Measurements from ENCODE around the gene HSPA1L. TPM values are rescaled to one million over a fixed set of nuclear protein-coding genes. Genes with fewer than 3 reads are reported as not detected.

Gene HSPA1L
- total and polyA plus RNA-seq, 2 donors from 2014 or later, result 1.7 to 2.3 TPM

DNA sequence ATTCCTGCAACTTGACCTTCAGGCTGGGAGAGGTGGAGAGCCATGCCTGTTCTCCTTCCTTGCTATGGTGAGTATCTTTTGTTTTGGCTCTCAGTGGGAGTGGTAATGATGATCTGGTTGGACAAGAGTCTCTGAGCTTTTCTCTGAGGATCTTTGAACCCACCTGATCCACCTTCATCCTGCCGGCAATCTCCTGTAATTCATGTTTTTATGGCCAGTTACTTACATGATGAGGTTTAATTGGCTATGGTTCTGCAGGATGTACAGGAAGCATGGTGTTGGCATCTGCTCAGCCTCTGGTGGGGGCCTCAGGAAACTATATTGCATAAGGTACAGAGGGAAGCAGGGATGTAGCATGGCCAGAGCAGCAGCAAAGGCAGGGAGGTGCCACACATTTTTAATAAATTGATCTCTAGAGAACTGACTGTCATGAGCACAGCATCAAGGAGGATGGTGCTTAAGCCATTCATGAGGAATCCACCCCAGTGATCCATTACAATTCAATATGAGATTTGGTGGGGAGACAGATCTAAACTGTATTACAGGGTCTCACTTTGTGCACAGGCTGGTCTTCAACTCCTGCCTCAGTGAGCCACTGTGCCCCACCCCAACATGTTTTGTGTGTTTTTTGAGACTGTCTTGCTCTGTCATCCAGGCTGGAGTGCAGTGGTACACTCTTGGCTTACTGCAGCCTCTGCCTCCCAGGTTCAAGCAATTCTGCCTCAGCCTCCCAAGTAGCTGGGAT, 22.5 kb upstream of the HSPA1L start:
- Histone ChIP-seq H3K27me3 (ENCODE audit: control insufficient read depth, insufficient read depth, low read length) (no peaks in the 10 kb centered on the region), H3K4me3 (ENCODE audit: low read length in 3 of 3) (peak overlapping the region; percentile 43 to 95 (median 57)), H3K4me1 (ENCODE audit: control insufficient read depth in 2 of 3, insufficient read depth in 2 of 3, low read depth in 1 of 3, low read length in 3 of 3) (peaks cover 4 to 21% (median 17%) of the 10 kb centered on the region in 3 donors), H3K9ac (ENCODE audit: low read length in 3 of 3) (peak overlapping the region in 2 of 3 donors; percentile 23 to 95), H3K36me3 (ENCODE audit: control insufficient read depth in 2 of 3, insufficient read depth in 3 of 3, low read length in 3 of 3) (peaks cover 5 to 16% (median 16%) of the 10 kb centered on the region in 3 donors), H3K27ac (ENCODE audit: low read depth in 2 of 2, low read length in 2 of 2) (peak overlapping the region in 1 of 2 donors; percentile 62), H3K9me3 (ENCODE audit: control insufficient read depth in 2 of 3, insufficient read depth in 1 of 3, low read length in 3 of 3) (no peaks in the 10 kb centered on the region)
- intact Hi-C loops (cut with DNase I), result no loop called here
- TF ChIP-seq, protein P1, sequence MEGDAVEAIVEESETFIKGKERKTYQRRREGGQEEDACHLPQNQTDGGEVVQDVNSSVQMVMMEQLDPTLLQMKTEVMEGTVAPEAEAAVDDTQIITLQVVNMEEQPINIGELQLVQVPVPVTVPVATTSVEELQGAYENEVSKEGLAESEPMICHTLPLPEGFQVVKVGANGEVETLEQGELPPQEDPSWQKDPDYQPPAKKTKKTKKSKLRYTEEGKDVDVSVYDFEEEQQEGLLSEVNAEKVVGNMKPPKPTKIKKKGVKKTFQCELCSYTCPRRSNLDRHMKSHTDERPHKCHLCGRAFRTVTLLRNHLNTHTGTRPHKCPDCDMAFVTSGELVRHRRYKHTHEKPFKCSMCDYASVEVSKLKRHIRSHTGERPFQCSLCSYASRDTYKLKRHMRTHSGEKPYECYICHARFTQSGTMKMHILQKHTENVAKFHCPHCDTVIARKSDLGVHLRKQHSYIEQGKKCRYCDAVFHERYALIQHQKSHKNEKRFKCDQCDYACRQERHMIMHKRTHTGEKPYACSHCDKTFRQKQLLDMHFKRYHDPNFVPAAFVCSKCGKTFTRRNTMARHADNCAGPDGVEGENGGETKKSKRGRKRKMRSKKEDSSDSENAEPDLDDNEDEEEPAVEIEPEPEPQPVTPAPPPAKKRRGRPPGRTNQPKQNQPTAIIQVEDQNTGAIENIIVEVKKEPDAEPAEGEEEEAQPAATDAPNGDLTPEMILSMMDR (IDR thresholded peaks at IDR 0.05; ENCODE audit: borderline replicate concordance, extremely low read depth, insufficient read depth), result no peak
- FAIRE-seq, result no peak
- DNase-seq, result peak in 1 of 5 donors; percentile 22

DNA sequence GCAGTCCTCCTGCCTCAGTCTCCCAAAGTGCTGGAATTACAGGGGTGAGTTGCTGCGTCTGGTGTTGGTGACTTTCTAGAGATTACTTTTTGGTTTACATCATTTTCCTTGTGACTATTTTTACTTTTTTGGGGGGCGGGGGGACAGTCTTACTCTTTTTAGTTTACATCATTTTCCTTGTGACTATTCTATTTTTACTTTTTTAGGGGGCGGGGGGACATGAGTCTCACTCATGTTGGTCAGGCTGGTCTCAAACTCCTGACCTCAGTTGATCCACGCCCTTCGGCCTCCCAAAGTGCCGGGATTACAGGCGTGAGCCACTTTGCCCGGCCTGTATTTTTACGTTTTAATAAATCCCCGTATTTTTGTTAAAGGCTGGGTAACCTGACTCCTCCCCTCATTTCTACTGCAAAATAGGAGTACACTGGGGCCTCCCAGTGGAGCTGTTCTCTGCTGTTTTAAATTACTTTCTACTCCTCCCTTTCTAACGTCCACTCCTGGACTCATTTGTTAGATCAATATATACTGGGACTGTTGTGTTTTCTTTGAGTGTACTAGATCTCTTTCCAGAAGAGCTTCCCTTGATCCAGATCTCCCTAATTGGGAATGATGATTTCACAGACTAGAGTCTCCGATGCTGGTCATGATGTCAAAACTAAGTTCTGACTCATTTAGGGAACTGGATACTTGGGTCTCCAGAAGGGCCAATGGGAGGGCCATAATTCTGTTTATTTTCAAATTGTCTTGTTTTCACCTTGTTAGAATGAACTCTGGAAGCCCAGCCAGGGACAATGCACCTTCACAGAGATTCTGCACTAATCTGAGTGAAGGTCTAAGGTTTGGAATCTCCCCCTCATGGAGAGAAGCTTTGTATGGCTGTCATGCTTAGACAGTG, 21.6 kb upstream of the HSPA1L start:
- FAIRE-seq (no peak), DNase-seq (peak in 1 of 5 donors; percentile 13)
- TF ChIP-seq, protein P1 (IDR thresholded peaks at IDR 0.05; ENCODE audit: borderline replicate concordance, extremely low read depth, insufficient read depth), result no peak
- intact Hi-C loops (cut with DNase I), result no loop called here
- Histone ChIP-seq H3K4me1 (ENCODE audit: control insufficient read depth in 2 of 3, insufficient read depth in 2 of 3, low read depth in 1 of 3, low read length in 3 of 3) (peaks cover 4 to 21% (median 17%) of the 10 kb centered on the region in 3 donors), H3K27me3 (ENCODE audit: control insufficient read depth, insufficient read depth, low read length) (no peaks in the 10 kb centered on the region), H3K27ac (ENCODE audit: low read depth in 2 of 2, low read length in 2 of 2) (peak overlapping the region; percentile 60 to 62), H3K36me3 (ENCODE audit: control insufficient read depth in 2 of 3, insufficient read depth in 3 of 3, low read length in 3 of 3) (peaks cover 5 to 16% (median 16%) of the 10 kb centered on the region in 3 donors), H3K4me3 (ENCODE audit: low read length in 3 of 3) (peak overlapping the region; percentile 54 to 95 (median 90)), H3K9me3 (ENCODE audit: control insufficient read depth in 2 of 3, insufficient read depth in 1 of 3, low read length in 3 of 3) (no peaks in the 10 kb centered on the region), H3K9ac (ENCODE audit: low read length in 3 of 3) (peak overlapping the region; percentile 31 to 95 (median 63))

DNA sequence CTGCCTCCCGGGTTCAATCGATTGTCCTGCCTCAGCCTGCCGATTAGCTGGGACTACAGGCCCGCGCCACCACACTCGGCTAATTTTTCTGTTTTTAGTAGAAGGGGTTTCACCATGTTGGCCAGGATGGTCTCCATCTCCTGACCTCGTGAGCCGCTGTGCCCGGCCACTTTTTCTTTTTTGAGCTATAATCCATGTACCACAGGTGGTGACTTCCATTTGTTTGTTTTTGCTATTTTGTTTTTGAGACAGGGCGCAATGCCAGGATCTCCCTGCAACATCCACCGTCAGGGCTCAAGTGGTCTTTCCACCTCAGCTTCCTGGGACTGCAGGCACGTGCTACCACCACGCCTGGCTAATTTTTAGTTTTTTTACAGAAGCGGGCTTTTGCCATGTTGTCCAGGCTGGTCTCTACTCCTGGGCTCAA, 21.0 kb upstream of the HSPA1L start:
- Histone ChIP-seq H3K27me3 (ENCODE audit: control insufficient read depth, insufficient read depth, low read length) (no peaks in the 10 kb centered on the region), H3K36me3 (ENCODE audit: control insufficient read depth in 2 of 3, insufficient read depth in 3 of 3, low read length in 3 of 3) (peaks cover 5 to 16% (median 16%) of the 10 kb centered on the region in 3 donors), H3K9me3 (ENCODE audit: control insufficient read depth in 2 of 3, insufficient read depth in 1 of 3, low read length in 3 of 3) (no peaks in the 10 kb centered on the region), H3K27ac (ENCODE audit: low read depth in 2 of 2, low read length in 2 of 2) (peak overlapping the region; percentile 60 to 62), H3K4me3 (ENCODE audit: low read length in 3 of 3) (peak overlapping the region; percentile 54 to 95 (median 90)), H3K4me1 (ENCODE audit: control insufficient read depth in 2 of 3, insufficient read depth in 2 of 3, low read depth in 1 of 3, low read length in 3 of 3) (peaks cover 4 to 21% (median 17%) of the 10 kb centered on the region in 3 donors), H3K9ac (ENCODE audit: low read length in 3 of 3) (peak overlapping the region; percentile 31 to 95 (median 63))
- intact Hi-C loops (cut with DNase I), result no loop called here
- TF ChIP-seq, protein P1 (IDR thresholded peaks at IDR 0.05; ENCODE audit: borderline replicate concordance, extremely low read depth, insufficient read depth), result no peak
- FAIRE-seq (no peak), DNase-seq (peak in 2 of 5 donors; percentile 37 to 48)

Data from kidney (tissue), 14 donors.